Measurements from ENCODE around the gene PPP4R1. TPM values are rescaled to one million over a fixed set of nuclear protein-coding genes. Genes with fewer than 3 reads are reported as not detected.

Gene PPP4R1
- total RNA-seq, 1 experiment from 2014 or later: 66.7 TPM

DNA sequence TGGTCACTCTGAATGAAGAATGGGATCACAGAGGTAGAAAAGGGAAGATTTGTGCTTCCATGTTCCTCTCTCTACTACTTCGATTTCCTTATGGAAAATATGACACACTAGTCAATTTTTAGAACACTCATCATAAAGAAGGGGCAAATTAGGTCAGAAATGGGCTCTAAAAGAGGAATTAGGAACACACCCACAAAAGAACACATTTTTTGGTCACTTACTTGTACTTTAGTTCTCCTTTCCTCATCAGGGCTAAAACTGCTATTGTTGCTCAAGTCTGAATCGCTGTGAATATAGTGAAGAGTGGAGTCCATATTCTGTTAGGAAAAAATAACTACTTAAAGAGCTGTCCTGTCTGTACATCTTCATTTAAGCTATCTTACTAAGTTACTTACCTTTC, 52.6 kb downstream of the PPP4R1 start:
- no peaks in the 10 kb centered on the region for H4K20me1 ChIP-seq (ENCODE audit: insufficient read depth)
- no peaks in the 10 kb centered on the region for H3K79me2 ChIP-seq (ENCODE audit: insufficient read depth, low read length)
- DNase-seq (ENCODE audit: low read depth, low spot score) (no peak), ATAC-seq (no peak)
- no peaks in the 10 kb centered on the region; a peak in 1 of 4 replicates for H3K4me1 ChIP-seq (ENCODE audit: control insufficient read depth in 1 of 2, insufficient read depth in 2 of 2, low read length in 2 of 2)
- CTCF ChIA-PET: interaction anchor here (1.2 kb wide), 1 partner anchor 14 kb away, joined by 4 read pairs; no protein-coding TSS in a partner anchor
- peaks cover 19 to 29% of the 10 kb centered on the region in 2 experiments for H3K36me3 ChIP-seq (ENCODE audit: control insufficient read depth in 1 of 2, insufficient read depth in 2 of 2, low read length in 2 of 2)
- H3K9ac ChIP-seq (ENCODE audit: low read length): no peak overlapping the region
- no peak overlapping the region for H2AFZ ChIP-seq (ENCODE audit: low read depth, low read length, poor library complexity, severe bottlenecking)
- RAD21 ChIA-PET (ENCODE audit: low non-redundant PET in 1 of 2, low total read pairs in 2 of 2, uncharacterized antibody in 2 of 2, unreplicated experiment in 2 of 2): no interaction called here
- no peaks in the 10 kb centered on the region for H3K9me2 ChIP-seq (ENCODE audit: insufficient read depth)
- no peak overlapping the region for H3K4me3 ChIP-seq (replicated peaks in 1 of 2; ENCODE audit: low read depth in 1 of 2, low read length in 2 of 2)
- no peak for TF ChIP-seq ELF1 (IDR thresholded peaks at IDR 0.05; ENCODE audit: borderline replicate concordance, low read depth)
- no peak for TF ChIP-seq SP1 (IDR thresholded peaks at IDR 0.05; ENCODE audit: low read depth)
- TF ChIP-seq, protein P1, sequence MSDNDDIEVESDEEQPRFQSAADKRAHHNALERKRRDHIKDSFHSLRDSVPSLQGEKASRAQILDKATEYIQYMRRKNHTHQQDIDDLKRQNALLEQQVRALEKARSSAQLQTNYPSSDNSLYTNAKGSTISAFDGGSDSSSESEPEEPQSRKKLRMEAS (IDR thresholded peaks at IDR 0.05): no peak
- TF ChIP-seq EGR1 (IDR thresholded peaks at IDR 0.05; ENCODE audit: low read depth): no peak
- TF ChIP-seq, protein P2, sequence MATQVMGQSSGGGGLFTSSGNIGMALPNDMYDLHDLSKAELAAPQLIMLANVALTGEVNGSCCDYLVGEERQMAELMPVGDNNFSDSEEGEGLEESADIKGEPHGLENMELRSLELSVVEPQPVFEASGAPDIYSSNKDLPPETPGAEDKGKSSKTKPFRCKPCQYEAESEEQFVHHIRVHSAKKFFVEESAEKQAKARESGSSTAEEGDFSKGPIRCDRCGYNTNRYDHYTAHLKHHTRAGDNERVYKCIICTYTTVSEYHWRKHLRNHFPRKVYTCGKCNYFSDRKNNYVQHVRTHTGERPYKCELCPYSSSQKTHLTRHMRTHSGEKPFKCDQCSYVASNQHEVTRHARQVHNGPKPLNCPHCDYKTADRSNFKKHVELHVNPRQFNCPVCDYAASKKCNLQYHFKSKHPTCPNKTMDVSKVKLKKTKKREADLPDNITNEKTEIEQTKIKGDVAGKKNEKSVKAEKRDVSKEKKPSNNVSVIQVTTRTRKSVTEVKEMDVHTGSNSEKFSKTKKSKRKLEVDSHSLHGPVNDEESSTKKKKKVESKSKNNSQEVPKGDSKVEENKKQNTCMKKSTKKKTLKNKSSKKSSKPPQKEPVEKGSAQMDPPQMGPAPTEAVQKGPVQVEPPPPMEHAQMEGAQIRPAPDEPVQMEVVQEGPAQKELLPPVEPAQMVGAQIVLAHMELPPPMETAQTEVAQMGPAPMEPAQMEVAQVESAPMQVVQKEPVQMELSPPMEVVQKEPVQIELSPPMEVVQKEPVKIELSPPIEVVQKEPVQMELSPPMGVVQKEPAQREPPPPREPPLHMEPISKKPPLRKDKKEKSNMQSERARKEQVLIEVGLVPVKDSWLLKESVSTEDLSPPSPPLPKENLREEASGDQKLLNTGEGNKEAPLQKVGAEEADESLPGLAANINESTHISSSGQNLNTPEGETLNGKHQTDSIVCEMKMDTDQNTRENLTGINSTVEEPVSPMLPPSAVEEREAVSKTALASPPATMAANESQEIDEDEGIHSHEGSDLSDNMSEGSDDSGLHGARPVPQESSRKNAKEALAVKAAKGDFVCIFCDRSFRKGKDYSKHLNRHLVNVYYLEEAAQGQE (IDR thresholded peaks at IDR 0.05; ENCODE audit: low read depth): no peak
- TF ChIP-seq JUND (IDR thresholded peaks at IDR 0.05): no peak
- TF ChIP-seq ZFX (IDR thresholded peaks at IDR 0.05): no peak
- TF ChIP-seq CBX3 (IDR thresholded peaks at IDR 0.05; ENCODE audit: low read depth): no peak
- no peak for TF ChIP-seq ZNF274 (IDR thresholded peaks at IDR 0.05; ENCODE audit: low read depth, low read length)
- POLR2A ChIA-PET: no interaction called here
- H3K9me3 ChIP-seq (ENCODE audit: control insufficient read depth in 1 of 2, insufficient read depth in 1 of 2, low read depth in 1 of 2, low read length in 2 of 2): no peaks in the 10 kb centered on the region
- no peak overlapping the region for H3K4me2 ChIP-seq (ENCODE audit: low read length)
- H3K27me3 ChIP-seq (ENCODE audit: insufficient read depth, low read length): no peaks in the 10 kb centered on the region
- H3K27ac ChIP-seq (ENCODE audit: low read depth, low read length): no peak overlapping the region
- intact Hi-C loops (cut with micrococcal nuclease): no loop called here
- BruUV-seq (replicated peaks): no TSS peak

Data from HCT116 (cell line).